Aorta (tissue), 5 donors: ENCODE results near the gene CGB7. TPM values are rescaled to one million over a fixed set of nuclear protein-coding genes. Genes with fewer than 3 reads are reported as not detected.

ENCODE experiments used
- ATAC-seq: fragments of 200-7000 bp; cut with Tn5 transposase; one replicate; pipeline ENCODE4 v1.9.1; 2022; ENCODE audit warnings: moderate library complexity; ENCODE audit not compliant: low FRiP score
- DNase-seq, 2 donors: peaks; one replicate each; pipeline ENCODE4 v3.0.0-alpha.2; 2020
- H3K27ac ChIP-seq, 2 donors: one replicate each; pipeline ENCODE4 v1.5.1; 2013; ENCODE audit warnings: low read length in 2 of 2, mild to moderate bottlenecking in 2 of 2, moderate library complexity in 2 of 2, control low read depth in 1 of 2, inconsistent platforms in 1 of 2, low read depth in 1 of 2
- H3K27me3 ChIP-seq, 2 donors: one replicate each; pipeline ENCODE4 v1.6.1; 2013; ENCODE audit warnings: control low read depth in 1 of 2, low read length in 1 of 2, mild to moderate bottlenecking in 1 of 2, moderate library complexity in 1 of 2; ENCODE audit not compliant: insufficient read depth in 2 of 2, control insufficient read depth in 1 of 2
- H3K36me3 ChIP-seq, 2 donors: one replicate each; pipeline ENCODE4 v1.6.1; 2013; ENCODE audit warnings: control low read depth in 1 of 2, low read length in 1 of 2, mild to moderate bottlenecking in 1 of 2; ENCODE audit not compliant: insufficient read depth in 2 of 2, control insufficient read depth in 1 of 2
- H3K4me1 ChIP-seq, 2 donors: one replicate each; pipeline ENCODE4 v1.6.1; 2013; ENCODE audit warnings: low read length in 2 of 2, control low read depth in 1 of 2, mild to moderate bottlenecking in 1 of 2, moderate library complexity in 1 of 2; ENCODE audit not compliant: insufficient read depth in 2 of 2, control insufficient read depth in 1 of 2
- H3K4me3 ChIP-seq, 2 donors: one replicate each; pipeline ENCODE4 v1.5.1; 2013; ENCODE audit warnings: low read length in 2 of 2, control low read depth in 1 of 2, mild to moderate bottlenecking in 1 of 2
- H3K9me3 ChIP-seq: one replicate; pipeline ENCODE4 v1.6.1; 2013; ENCODE audit warnings: mild to moderate bottlenecking, low read length; ENCODE audit not compliant: control insufficient read depth
- WGBS, 2 donors: extraction: QIAGEN DNeasy Blood & Tissue Kit; methylation state at CpG; one replicate each; pipeline ENCODE4 v1.1.7; 2013; 5-methylcytosine and 5-hydroxymethylcytosine counted together
- intact Hi-C, 2 donors: fragments of 100-400 bp; cut with DNase I; formaldehyde crosslinking; loops; one replicate each; pipeline versions ENCODE4 v1.14.2 to v1.15.0; 2022
- polyA plus RNA-seq, 2 donors: library from polyadenylated mRNA; stranded (reverse); fragments of 200-250 nt; gene quantifications; one replicate each; pipeline ENCODE4 v1.2.3, GENCODE V29; 2013
- total RNA-seq, 2 donors: library from RNA; stranded (reverse); fragmentation: NEBNext Ultra II Directional; extraction: Animal tissue kit (Norgen Biotek cat#: 25700); gene quantifications; one replicate each; pipeline ENCODE4 v1.2.1, GENCODE V29; 2021
- donor health status: healthy with polysubstance abuse.
- donor health status: Bipolar disorder and iron deficiency.
- donor health status: DM: no; HTN: no; CAD: no.
- donor health status: DM: no; HTN: no; CAD: no.
- donor health status: DM: yes; HTN: yes; CAD: no.

Gene CGB7
- total and polyA plus RNA-seq, 4 donors, result not detected

GRCh38 chr19:49067554-49067953 lies 10.0 kb upstream of the CGB7 start:
- intact Hi-C loops, result no loop called here
- Histone ChIP-seq H3K4me1 (no peaks in the 10 kb centered on the region), H3K9me3 (no peaks in the 10 kb centered on the region), H3K36me3 (no peaks in the 10 kb centered on the region), H3K4me3 (no peak overlapping the region), H3K27me3 (no peaks in the 10 kb centered on the region), H3K27ac (no peak overlapping the region)
- DNase-seq (no peak), ATAC-seq (no peak)
- WGBS, 2 donors, result 47 to 52% methylated on average over 3 of the region's 3 CpGs

- H3K27me3 ChIP-seq, result no peaks in the 10 kb centered on the region
- H3K36me3 ChIP-seq, result no peaks in the 10 kb centered on the region
- no peak overlapping the region for H3K27ac ChIP-seq
- 78 to 82% methylated on average over 11 to 13 of the region's 13 CpGs for WGBS, 2 donors
- H3K4me1 ChIP-seq, result no peaks in the 10 kb centered on the region
- no peak for DNase-seq
- no peak overlapping the region for H3K4me3 ChIP-seq
- no peak for ATAC-seq
- intact Hi-C loops, result no loop called here
- H3K9me3 ChIP-seq, result no peaks in the 10 kb centered on the region
These were observed 8.5 kb upstream of the CGB7 start for GRCh38 chr19:49065905-49066512.

DNA sequence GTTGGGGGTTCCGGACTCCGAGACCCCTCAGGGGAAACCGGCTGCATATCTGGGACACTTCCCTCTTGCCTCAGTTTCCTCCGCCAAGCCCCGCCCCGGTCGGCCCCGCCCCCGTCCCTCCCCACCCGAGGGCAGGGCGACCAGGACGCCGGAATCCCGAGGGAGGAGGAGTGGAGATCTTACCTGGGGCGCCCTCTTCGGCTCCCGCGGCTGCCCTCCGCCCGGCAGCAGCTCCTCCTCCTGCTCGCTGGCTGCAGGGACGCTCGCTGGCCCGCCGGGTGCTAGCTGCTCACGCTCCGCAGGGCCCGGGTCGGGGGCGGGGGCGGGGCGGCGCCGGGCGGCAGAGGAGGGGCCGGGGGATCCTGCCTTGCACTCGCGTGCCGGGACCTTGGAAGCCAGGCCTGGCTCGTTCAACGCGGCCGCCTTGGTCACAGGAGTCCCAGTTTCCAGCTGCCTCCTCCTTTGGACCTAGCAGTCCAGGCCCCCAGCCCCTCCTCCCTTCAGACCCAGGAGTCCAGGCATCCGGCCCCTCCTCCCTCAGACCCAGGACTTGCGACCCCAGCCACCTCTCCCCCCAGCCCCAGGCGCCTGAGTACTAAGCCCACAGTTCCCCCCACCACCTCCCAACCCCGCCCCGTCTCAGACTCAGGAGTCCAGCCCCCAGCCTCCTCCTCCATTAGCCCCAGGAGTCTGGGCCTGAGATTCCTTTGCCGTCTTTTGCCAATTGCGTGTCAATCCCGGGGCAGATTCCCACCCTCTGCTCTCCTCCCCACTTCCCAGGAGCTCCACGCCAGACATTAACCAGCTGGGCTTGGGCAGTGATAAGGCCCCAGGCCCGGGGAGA lies 7.4 kb upstream of the CGB7 start, which contains the start of gene NTF4:
Gene NTF4, minus strand, starts transcription at position 51 of the 844 bp plus-strand sequence. CDS start 2,821 bp downstream, outside the sequence.
- Histone ChIP-seq H3K27ac (no peak within 1 kb of the TSS), H3K36me3 (no peaks in the 10 kb centered on the region), H3K4me1 (no peaks in the 10 kb centered on the region), H3K9me3 (no peaks in the 10 kb centered on the region), H3K4me3 (peak within 1 kb of the TSS in 1 of 2 donors; percentile 8), H3K27me3 (no peaks in the 10 kb centered on the region)
- intact Hi-C loops, result no loop called here
- ATAC-seq, result no peak
- DNase-seq, result no peak
- 8 to 11% methylated on average over 35 to 53 of the region's 53 CpGs for WGBS, 2 donors

GRCh38 chr19:49064029-49064629 lies 6.6 kb upstream of the CGB7 start:
- H3K27me3 ChIP-seq, result no peaks in the 10 kb centered on the region
- H3K4me3 ChIP-seq, result no peak overlapping the region
- DNase-seq, result no peak
- H3K36me3 ChIP-seq, result no peaks in the 10 kb centered on the region
- no peak for ATAC-seq
- no peaks in the 10 kb centered on the region for H3K4me1 ChIP-seq
- intact Hi-C loops, result no loop called here
- no peaks in the 10 kb centered on the region for H3K9me3 ChIP-seq
- 48 to 59% methylated on average over 9 to 10 of the region's 10 CpGs for WGBS, 2 donors
- H3K27ac ChIP-seq, result no peak overlapping the region

DNA sequence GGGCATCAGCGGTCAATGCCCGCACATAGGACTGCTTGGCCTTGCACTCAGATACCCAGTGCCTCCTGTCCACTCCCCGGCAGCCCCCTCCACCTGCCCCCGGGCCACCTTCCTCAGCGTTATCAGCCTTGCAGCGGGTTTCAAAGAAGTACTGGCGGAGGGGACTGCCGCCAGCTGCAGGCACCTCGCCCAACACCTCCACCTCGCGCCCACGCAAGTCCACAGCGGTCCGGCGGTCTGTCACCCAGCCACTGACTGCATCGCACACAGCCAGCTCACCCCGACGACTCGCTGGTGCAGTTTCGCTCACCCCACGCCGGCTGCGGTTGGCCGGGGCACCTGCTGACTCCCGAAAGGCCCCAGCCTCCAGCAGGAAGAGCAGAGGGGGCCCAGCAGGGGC lies 3.9 kb upstream of the CGB7 start:
- H3K27ac ChIP-seq, result no peak overlapping the region
- ATAC-seq (no peak), DNase-seq (no peak)
- no peaks in the 10 kb centered on the region for H3K4me1 ChIP-seq
- no peak overlapping the region for H3K4me3 ChIP-seq
- 79 to 86% methylated on average over 25 of the region's 25 CpGs for WGBS, 2 donors
- no peaks in the 10 kb centered on the region for H3K27me3 ChIP-seq
- no peaks in the 10 kb centered on the region for H3K9me3 ChIP-seq
- intact Hi-C loops, result no loop called here
- no peaks in the 10 kb centered on the region for H3K36me3 ChIP-seq

GRCh38 chr19:49061000-49061399 lies 3.5 kb upstream of the CGB7 start:
- ATAC-seq, result no peak
- WGBS, 2 donors, result 96 to 98% methylated on average over 2 of the region's 2 CpGs
- H3K27ac ChIP-seq, result no peak overlapping the region
- H3K36me3 ChIP-seq, result no peaks in the 10 kb centered on the region
- intact Hi-C loops, result no loop called here
- H3K4me1 ChIP-seq, result no peaks in the 10 kb centered on the region
- H3K4me3 ChIP-seq, result no peak overlapping the region
- no peaks in the 10 kb centered on the region for H3K27me3 ChIP-seq
- no peak for DNase-seq
- H3K9me3 ChIP-seq, result no peaks in the 10 kb centered on the region

- Histone ChIP-seq H3K27me3 (no peaks in the 10 kb centered on the region), H3K4me1 (no peaks in the 10 kb centered on the region), H3K36me3 (no peaks in the 10 kb centered on the region), H3K4me3 (no peak overlapping the region), H3K9me3 (no peaks in the 10 kb centered on the region), H3K27ac (no peak overlapping the region)
- intact Hi-C loops, result no loop called here
- DNase-seq (no peak), ATAC-seq (no peak)
- 59 to 62% methylated on average over 9 of the region's 9 CpGs for WGBS, 2 donors
These were observed 1.5 kb upstream of the CGB7 start for GRCh38 chr19:49059053-49059452.

DNA sequence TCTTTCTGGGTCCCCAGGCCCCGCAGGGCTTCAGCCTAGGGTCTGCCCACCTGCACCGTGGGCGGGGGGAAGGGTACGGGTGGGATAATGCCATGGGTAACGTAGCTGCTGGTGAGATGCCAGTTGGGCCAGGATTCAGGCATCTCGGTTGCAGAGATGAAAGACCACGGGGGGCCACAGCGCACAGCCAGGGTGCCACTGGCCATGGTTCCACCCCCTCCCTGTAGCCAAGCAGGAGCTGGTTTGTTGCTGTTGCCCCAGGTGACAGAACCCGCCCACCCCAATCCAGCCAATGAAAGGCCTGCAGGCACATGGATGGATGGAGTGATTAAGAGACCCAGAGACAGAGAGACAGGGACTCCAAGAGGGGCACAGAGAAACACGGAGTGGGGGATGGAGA lies 1.0 kb upstream of the CGB7 start:
- Histone ChIP-seq H3K27me3 (no peaks in the 10 kb centered on the region), H3K4me1 (no peaks in the 10 kb centered on the region), H3K27ac (no peak overlapping the region), H3K4me3 (no peak overlapping the region), H3K9me3 (no peaks in the 10 kb centered on the region), H3K36me3 (no peaks in the 10 kb centered on the region)
- no peak for ATAC-seq
- WGBS, 2 donors, result 34 to 36% methylated on average over 10 of the region's 10 CpGs
- intact Hi-C loops, result no loop called here
- no peak for DNase-seq
